ENCODE measurements around the gene TRAPPC10. TPM values are rescaled to one million over a fixed set of nuclear protein-coding genes. Genes with fewer than 3 reads are reported as not detected.
"Not testable (repeated sequence)": the region's sequence is repeated elsewhere in the genome, so short reads cannot be mapped to it uniquely, and the experiment has no call there.

Gene TRAPPC10
- polyA plus RNA-seq, 3 donors = 5.1 to 15.7 (median 10.9) TPM

- no CpG with 5 or more reads among the region's 8 CpGs for WGBS, 3 donors
- not testable (repeated sequence) for H3K27ac ChIP-seq (ENCODE audit: low read depth, low read length)
These were observed 135.0 kb downstream of the TRAPPC10 start for GRCh38 chr21:44147108-44147507.

DNA sequence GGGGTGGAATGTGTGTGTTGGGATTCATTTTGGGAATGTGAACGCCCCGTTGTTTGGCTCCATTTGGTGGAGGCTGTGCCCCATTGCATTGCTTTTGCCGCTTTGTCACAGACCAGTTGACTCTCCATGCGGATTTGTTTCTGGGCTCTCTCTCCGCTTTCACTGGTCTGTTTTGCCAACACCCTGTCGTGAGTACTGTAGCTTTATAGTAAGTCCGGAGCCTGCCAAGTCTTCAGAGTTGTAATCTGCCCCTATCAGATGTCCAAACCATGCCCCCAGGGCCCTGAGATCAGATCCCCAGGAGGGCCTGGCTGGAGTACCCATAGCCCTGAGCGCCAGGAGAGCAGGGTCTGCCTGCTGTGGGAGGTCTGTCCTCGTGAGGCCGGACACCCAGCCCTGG, 138.1 kb downstream of the TRAPPC10 start:
- H3K27ac ChIP-seq (ENCODE audit: low read depth, low read length) = not testable (repeated sequence)
- no CpG with 5 or more reads among the region's 10 CpGs for WGBS, 3 donors

DNA sequence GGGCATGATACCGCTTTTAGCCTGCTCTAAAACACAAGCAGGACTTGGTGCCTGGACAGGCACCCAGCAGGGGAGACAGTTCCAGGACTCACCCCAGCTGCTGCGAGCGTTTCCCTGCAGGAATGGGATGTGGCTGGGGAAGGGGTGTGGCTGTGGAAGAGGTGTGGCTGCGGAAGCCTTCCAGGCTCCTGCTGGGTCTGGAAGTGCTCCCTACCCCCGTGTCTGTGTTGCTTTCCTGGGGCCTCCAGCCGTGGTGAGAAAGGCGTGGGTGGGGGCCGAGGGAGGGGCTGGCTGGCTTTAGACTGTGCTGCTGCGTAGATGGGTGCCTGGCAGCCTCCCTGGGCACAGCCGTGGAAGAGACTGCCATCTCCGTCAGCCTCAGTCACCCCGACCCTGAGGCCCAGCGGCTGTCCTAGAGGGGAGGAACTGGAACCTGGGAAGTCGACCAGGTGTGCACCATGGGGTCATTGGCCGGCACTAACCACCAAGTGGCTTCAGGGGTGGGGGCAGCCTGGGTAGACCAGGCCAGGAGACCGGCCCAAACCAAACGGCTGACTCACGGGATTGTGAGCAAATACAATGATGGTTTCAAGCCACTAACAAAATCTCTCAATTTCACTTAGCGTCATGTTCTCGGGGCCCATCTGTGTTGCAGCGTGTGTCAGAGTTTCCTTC, 141.2 kb downstream of the TRAPPC10 start:
- H3K27ac ChIP-seq (ENCODE audit: low read depth, low read length) = not testable (repeated sequence)
- WGBS, 3 donors = no CpG with 5 or more reads among the region's 21 CpGs

DNA sequence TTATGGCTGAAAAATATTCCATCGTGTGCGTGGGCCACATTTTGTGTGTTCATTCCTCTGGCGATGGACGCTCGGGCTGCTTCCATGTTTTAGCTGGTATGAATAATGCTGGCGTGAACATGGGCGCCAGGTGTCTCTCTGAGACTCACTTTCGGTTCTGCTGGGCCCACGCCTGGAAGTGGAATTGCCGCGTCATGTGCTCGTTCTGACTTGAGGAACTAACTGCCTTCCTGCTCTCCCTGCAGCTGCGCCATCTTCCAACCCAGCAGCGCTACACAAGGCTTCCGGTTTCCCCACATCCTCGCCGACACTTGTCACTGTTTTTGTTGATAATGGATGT, 141.8 kb downstream of the TRAPPC10 start:
- H3K27ac ChIP-seq (ENCODE audit: low read depth, low read length) = not testable (repeated sequence)
- 74 to 96% (median 75%) methylated on average over 5 to 7 of the region's 17 CpGs for WGBS, 3 donors

DNA sequence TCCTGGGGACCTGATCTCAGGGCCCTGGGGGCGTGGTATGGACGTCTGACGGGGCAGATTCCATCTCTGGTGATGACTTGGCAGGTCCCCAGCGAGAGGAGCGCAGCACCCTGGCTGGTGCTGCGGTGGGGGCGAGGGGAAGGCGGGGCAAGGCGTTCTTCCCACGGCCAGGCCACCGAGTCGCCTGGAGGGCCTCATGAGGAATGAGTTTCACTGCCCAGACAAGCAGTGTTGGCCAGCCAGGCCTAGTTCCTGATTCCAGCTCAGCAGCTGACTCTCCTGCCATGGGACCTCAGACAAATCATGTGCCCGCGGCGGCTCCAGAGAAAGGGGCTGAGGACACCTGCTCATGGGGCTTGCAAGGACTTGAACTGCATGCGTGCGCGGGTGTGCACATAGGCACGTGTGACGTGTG, 142.7 kb downstream of the TRAPPC10 start:
- WGBS, 3 donors = no CpG with 5 or more reads among the region's 20 CpGs
- not testable (repeated sequence) for H3K27ac ChIP-seq (ENCODE audit: low read depth, low read length)

GRCh38 chr21:44155231-44155993, 143.3 kb downstream of the TRAPPC10 start:
- WGBS, 3 donors = no CpG with 5 or more reads among the region's 38 CpGs
- H3K27ac ChIP-seq (ENCODE audit: low read depth, low read length) = not testable (repeated sequence)

DNA sequence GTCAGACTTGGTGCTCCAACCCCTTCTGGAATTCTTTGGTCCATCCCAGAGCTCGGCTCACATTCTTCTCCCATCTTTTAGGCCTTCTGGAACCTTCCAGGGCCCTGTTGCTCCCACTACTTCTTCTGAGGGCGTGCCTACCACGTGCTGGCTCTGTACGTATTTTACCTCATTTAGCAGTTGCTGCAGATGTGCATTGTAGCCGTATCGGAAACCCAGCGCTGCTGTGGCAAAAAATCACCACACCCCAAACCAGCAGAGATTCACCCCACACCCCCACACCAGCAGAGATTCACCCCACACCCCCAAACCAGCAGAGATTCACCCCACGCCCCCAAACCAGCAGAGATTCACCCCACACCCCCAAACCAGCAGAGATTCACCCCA, 143.9 kb downstream of the TRAPPC10 start:
- WGBS, 3 donors = no CpG with 5 or more reads among the region's 8 CpGs
- not testable (repeated sequence) for H3K27ac ChIP-seq (ENCODE audit: low read depth, low read length)

Other genes with a start within 250 kb of the TRAPPC10 start
- gene CSTB, start 236.0 kb upstream of the TRAPPC10 start, polyA plus RNA-seq = 10 to 100 TPM; 25.0 to 92.0 (median 90.4) TPM
- 10 to 100 TPM in 1 of 3 donors, 1 to 10 TPM in 2; 8.7 to 19.1 (median 9.8) TPM for gene RRP1, start 222.7 kb upstream of the TRAPPC10 start, polyA plus RNA-seq
- gene AGPAT3, start 147.1 kb upstream of the TRAPPC10 start, polyA plus RNA-seq = 10 to 100 TPM; 15.9 to 35.5 (median 16.2) TPM
- 1 to 10 TPM; 5.0 to 5.4 (median 5.2) TPM for gene PWP2, start 95.1 kb downstream of the TRAPPC10 start, polyA plus RNA-seq
- 10 to 100 TPM in 1 of 3 donors, 1 to 10 TPM in 2; 8.0 to 32.7 (median 8.9) TPM for gene GATD3, start 121.4 kb downstream of the TRAPPC10 start, polyA plus RNA-seq
- gene ICOSLG, start 228.6 kb downstream of the TRAPPC10 start, polyA plus RNA-seq = 1 to 10 TPM in 2 of 3 donors, under 1 TPM in 1; 0.56 to 2.4 (median 1.1) TPM
- not detected for gene DNMT3L, start 249.6 kb downstream of the TRAPPC10 start, polyA plus RNA-seq

All from adipose tissue (tissue), 3 donors.